ENCODE measurements around the gene OSBPL5.

Gene OSBPL5

DNA sequence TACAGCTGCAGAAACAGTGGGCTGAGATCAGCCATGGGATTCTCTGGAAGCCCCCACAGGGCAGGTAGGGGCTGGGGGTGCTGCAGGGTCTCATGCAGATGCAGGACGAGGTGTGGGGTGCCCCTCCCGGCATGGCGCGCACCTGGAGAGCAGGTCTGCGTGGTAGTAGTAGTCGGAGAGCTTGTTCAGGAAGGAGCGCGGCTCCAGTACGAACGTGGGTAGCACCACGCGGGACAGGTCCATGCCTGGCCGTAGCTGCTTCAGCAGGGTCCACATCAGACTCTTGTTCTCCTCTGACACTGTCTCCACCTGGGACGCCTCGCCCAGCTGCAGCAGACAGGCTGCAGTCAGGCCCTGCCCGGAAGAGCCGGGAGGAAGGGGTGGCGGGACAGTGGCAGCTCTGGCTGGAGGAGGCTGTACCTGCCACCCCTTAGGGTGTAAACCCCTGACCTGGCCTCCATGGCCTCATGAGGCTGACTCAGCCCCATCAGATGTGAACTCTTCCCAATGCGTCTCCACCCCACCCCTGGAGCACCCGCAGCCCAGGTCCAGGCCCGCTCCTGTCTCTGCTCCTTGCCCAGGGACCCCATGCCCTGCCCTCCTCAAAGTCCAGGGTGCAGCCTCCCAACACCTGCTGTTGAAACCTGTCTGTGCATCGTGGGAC, 60.9 kb downstream of the OSBPL5 start:
- Histone ChIP-seq H3K27me3 (ENCODE audit: control insufficient read depth, low read length) (no peaks in the 10 kb centered on the region), H3F3A (ENCODE audit: control insufficient read depth, insufficient read depth) (no peaks in the 10 kb centered on the region), H3K4me2 (ENCODE audit: low read length) (no peak overlapping the region), H3K9me3 (ENCODE audit: control insufficient read depth, insufficient read depth, low read length) (no peaks in the 10 kb centered on the region), H3K79me2 (ENCODE audit: control insufficient read depth, low read length) (no peaks in the 10 kb centered on the region), H3K36me3 (ENCODE audit: control insufficient read depth, low read length) (no peaks in the 10 kb centered on the region), H4K20me1 (ENCODE audit: control insufficient read depth, insufficient read depth, low read depth, low read length) (no peaks in the 10 kb centered on the region), H3K27ac (ENCODE audit: low read depth, low read length) (no peak overlapping the region), H3K9me2 (replicated peaks; ENCODE audit: control insufficient read depth, low read length) (no peaks in the 10 kb centered on the region), H3K4me3 (ENCODE audit: low read length) (no peak overlapping the region), H3K4me1 (ENCODE audit: control insufficient read depth, low read length) (no peaks in the 10 kb centered on the region)
- TF ChIP-seq CTCF (IDR thresholded peaks at IDR 0.05; ENCODE audit: low read depth, low read length, poor library complexity, severe bottlenecking) = no peak
- no peak for TF ChIP-seq EZH2phosphoT487 (IDR thresholded peaks at IDR 0.05; ENCODE audit: borderline replicate concordance, low read length)

DNA sequence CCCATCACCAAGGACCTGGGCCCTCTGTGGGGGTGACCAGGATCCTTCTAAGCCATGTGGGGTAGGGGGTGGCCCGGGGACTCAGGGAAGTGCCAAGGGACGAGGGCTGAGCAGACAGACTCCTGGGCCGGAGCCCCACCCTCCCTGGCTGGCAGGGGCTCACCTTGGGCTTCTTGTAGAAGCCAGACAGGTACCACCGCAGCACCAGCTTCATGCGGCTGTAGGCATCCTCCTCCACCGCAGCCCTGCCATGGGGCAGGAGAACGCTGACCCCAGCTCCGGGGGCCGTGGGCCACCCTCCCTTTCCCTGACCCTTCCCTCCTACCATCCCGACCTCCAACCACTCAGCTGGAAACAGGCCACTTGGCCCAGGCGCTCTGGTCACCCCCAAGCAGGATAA, 62.0 kb downstream of the OSBPL5 start:
- TF ChIP-seq CTCF (IDR thresholded peaks at IDR 0.05; ENCODE audit: low read depth, low read length, poor library complexity, severe bottlenecking) = no peak
- no peak for TF ChIP-seq EZH2phosphoT487 (IDR thresholded peaks at IDR 0.05; ENCODE audit: borderline replicate concordance, low read length)
- no peaks in the 10 kb centered on the region for H3F3A ChIP-seq (ENCODE audit: control insufficient read depth, insufficient read depth)
- H3K4me1 ChIP-seq (ENCODE audit: control insufficient read depth, low read length) = no peaks in the 10 kb centered on the region
- H3K9me3 ChIP-seq (ENCODE audit: control insufficient read depth, insufficient read depth, low read length) = no peaks in the 10 kb centered on the region
- no peaks in the 10 kb centered on the region for H4K20me1 ChIP-seq (ENCODE audit: control insufficient read depth, insufficient read depth, low read depth, low read length)
- H3K9me2 ChIP-seq (replicated peaks; ENCODE audit: control insufficient read depth, low read length) = no peaks in the 10 kb centered on the region
- H3K27ac ChIP-seq (ENCODE audit: low read depth, low read length) = no peak overlapping the region
- no peak overlapping the region for H3K4me3 ChIP-seq (ENCODE audit: low read length)
- no peaks in the 10 kb centered on the region for H3K79me2 ChIP-seq (ENCODE audit: control insufficient read depth, low read length)
- H3K36me3 ChIP-seq (ENCODE audit: control insufficient read depth, low read length) = no peaks in the 10 kb centered on the region
- no peak overlapping the region for H3K4me2 ChIP-seq (ENCODE audit: low read length)
- no peaks in the 10 kb centered on the region for H3K27me3 ChIP-seq (ENCODE audit: control insufficient read depth, low read length)

DNA sequence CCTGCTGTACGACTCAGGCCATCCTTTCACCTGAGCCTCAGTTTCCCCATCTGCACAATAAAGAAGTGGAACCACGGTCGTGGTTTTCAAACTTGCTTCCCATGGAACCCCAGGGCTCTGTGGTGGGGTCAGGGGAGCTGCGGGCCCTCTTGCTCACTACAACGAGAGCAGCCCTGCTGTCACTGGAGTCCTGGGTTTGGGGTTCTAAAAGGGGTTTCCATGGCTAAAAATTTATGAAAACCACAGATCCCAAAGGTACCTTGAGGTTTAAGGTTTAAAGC, 62.5 kb downstream of the OSBPL5 start:
- H4K20me1 ChIP-seq (ENCODE audit: control insufficient read depth, insufficient read depth, low read depth, low read length) = no peaks in the 10 kb centered on the region
- no peaks in the 10 kb centered on the region for H3K36me3 ChIP-seq (ENCODE audit: control insufficient read depth, low read length)
- H3K9me2 ChIP-seq (replicated peaks; ENCODE audit: control insufficient read depth, low read length) = no peaks in the 10 kb centered on the region
- no peak overlapping the region for H3K4me3 ChIP-seq (ENCODE audit: low read length)
- H3K4me2 ChIP-seq (ENCODE audit: low read length) = no peak overlapping the region
- TF ChIP-seq CTCF (IDR thresholded peaks at IDR 0.05; ENCODE audit: low read depth, low read length, poor library complexity, severe bottlenecking) (no peak), EZH2phosphoT487 (IDR thresholded peaks at IDR 0.05; ENCODE audit: borderline replicate concordance, low read length) (no peak)
- no peaks in the 10 kb centered on the region for H3K27me3 ChIP-seq (ENCODE audit: control insufficient read depth, low read length)
- H3K9me3 ChIP-seq (ENCODE audit: control insufficient read depth, insufficient read depth, low read length) = no peaks in the 10 kb centered on the region
- H3K4me1 ChIP-seq (ENCODE audit: control insufficient read depth, low read length) = no peaks in the 10 kb centered on the region
- H3F3A ChIP-seq (ENCODE audit: control insufficient read depth, insufficient read depth) = no peaks in the 10 kb centered on the region
- H3K79me2 ChIP-seq (ENCODE audit: control insufficient read depth, low read length) = no peaks in the 10 kb centered on the region
- H3K27ac ChIP-seq (ENCODE audit: low read depth, low read length) = no peak overlapping the region
